ENCODE results near the gene PTPRT. TPM values are rescaled to one million over a fixed set of nuclear protein-coding genes. Genes with fewer than 3 reads are reported as not detected.

PTPRT gene
- total and polyA plus RNA-seq, 2 of the 13 experiments (the other 11 are each of a cell fraction or from before 2014, with no cell fraction given), result under 0.01 to 0.09 TPM

DNA sequence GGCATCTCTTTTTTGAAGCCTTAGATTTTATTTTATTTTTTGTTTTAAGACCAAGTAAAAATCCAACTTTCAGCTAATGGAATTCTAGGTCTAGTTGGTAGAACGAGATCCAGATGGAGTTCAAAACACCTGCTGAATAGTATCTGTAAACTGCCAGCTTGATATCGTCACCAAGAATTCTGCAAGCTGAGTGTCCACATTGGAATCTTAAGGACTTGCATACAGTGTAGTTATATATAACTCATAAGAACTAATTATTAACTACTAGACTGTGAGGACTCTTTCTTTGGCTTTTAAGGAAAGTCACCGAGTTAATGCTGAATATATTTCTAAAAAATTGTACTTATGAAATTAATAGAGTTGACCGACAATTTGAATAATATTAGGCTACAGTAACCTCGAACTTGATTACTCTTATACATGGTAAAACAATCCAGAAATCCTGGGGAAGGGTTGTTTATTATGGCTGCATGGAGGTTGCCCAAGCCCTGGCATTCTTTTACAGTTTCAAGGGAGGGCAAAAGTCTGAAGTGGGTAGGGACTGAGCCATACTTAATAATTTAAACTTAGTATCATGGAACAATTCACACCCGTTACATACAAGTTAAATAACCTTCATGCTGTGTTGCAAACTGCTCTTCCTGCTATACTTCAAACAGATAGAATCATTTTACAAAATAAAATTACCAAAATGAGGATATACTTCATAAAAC, 553.9 kb downstream of the PTPRT start (continued):
- TF ChIP-seq ZNF281 (CRISPR knock-in tag; IDR thresholded peaks at IDR 0.05; ENCODE audit: borderline replicate concordance) (no peak), ZNF235 (CRISPR knock-in tag; IDR thresholded peaks at IDR 0.05; ENCODE audit: borderline replicate concordance) (no peak), ZNF263 (CRISPR knock-in tag; IDR thresholded peaks at IDR 0.05) (no peak), FOXA1 (IDR thresholded peaks at IDR 0.05) (no peak), FOXA1 (CRISPR knock-in tag; IDR thresholded peaks at IDR 0.05) (no peak), ATF1 (CRISPR knock-in tag; IDR thresholded peaks at IDR 0.05) (no peak)
- TF ChIP-seq, protein P1, sequence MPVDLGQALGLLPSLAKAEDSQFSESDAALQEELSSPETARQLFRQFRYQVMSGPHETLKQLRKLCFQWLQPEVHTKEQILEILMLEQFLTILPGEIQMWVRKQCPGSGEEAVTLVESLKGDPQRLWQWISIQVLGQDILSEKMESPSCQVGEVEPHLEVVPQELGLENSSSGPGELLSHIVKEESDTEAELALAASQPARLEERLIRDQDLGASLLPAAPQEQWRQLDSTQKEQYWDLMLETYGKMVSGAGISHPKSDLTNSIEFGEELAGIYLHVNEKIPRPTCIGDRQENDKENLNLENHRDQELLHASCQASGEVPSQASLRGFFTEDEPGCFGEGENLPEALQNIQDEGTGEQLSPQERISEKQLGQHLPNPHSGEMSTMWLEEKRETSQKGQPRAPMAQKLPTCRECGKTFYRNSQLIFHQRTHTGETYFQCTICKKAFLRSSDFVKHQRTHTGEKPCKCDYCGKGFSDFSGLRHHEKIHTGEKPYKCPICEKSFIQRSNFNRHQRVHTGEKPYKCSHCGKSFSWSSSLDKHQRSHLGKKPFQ (CRISPR knock-in tag; IDR thresholded peaks at IDR 0.05; ENCODE audit: insufficient replicate concordance), result no peak

- H3K27me3 ChIP-seq (ENCODE audit: control insufficient read depth in 1 of 2, insufficient read depth in 2 of 2, low read length in 2 of 2), result no peaks in the 10 kb centered on the region; a peak in 1 of 5 replicates
- H3K4me1 ChIP-seq (ENCODE audit: insufficient read depth, low read length), result no peaks in the 10 kb centered on the region
- ATAC-seq (no peak), FAIRE-seq (no peak), DNase-seq (ENCODE audit: low spot score) (no peak)
- no peaks in the 10 kb centered on the region for H3K79me2 ChIP-seq (ENCODE audit: insufficient read depth, low read length)
- H3K27ac ChIP-seq (ENCODE audit: extremely low read length, insufficient read depth, low read length), result no peak overlapping the region
- BruUV-seq (replicated peaks), result no TSS peak
- H3K36me3 ChIP-seq (replicated peaks in 1 of 2; ENCODE audit: control insufficient read depth in 1 of 2, insufficient read depth in 2 of 2, low read length in 2 of 2), result no peaks in the 10 kb centered on the region
- H3K4me2 ChIP-seq (ENCODE audit: low read depth, low read length), result no peak overlapping the region
- WGBS (ENCODE audit: low lambda C conversion rate), result 0% methylated on average over 2 of the region's 2 CpGs
- ChIA-PET CTCF (ENCODE audit: low intra/inter-chr PET ratio, low total read pairs) (no interaction called here), POLR2A (no interaction called here)
- in situ Hi-C loops (cut with HindIII; ENCODE audit: extremely low pct_ligation_motif_present, low pct_unique_long_range_greater_than_20kb), result no loop called here
- no peak overlapping the region for H3K4me3 ChIP-seq (replicated peaks in 1 of 3; ENCODE audit: insufficient read depth in 1 of 3, low read depth in 2 of 3, low read length in 3 of 3)
- H3K9ac ChIP-seq (ENCODE audit: insufficient read depth, low read depth, low read length), result no peak overlapping the region
- intact Hi-C loops (cut with micrococcal nuclease; ENCODE audit: unreplicated experiment), result no loop called here
- peaks cover 43% of the 10 kb centered on the region for H3K9me3 ChIP-seq (ENCODE audit: low read length)
- no peak overlapping the region for H2AFZ ChIP-seq (ENCODE audit: low read length)
- no peaks in the 10 kb centered on the region for H4K20me1 ChIP-seq (ENCODE audit: insufficient read depth, low read length)
- TF ChIP-seq PBX3 (CRISPR knock-in tag; IDR thresholded peaks at IDR 0.05; ENCODE audit: borderline replicate concordance), result no peak
- no peak for TF ChIP-seq TARDBP (CRISPR knock-in tag; IDR thresholded peaks at IDR 0.05)
- TF ChIP-seq HES4 (CRISPR knock-in tag; IDR thresholded peaks at IDR 0.05; ENCODE audit: borderline replicate concordance), result no peak
- TF ChIP-seq ZXDC (CRISPR knock-in tag; IDR thresholded peaks at IDR 0.05), result no peak
- no peak for TF ChIP-seq ZNF10 (CRISPR knock-in tag; IDR thresholded peaks at IDR 0.05; ENCODE audit: borderline replicate concordance, low read depth)
- TF ChIP-seq GPBP1L1 (CRISPR knock-in tag; IDR thresholded peaks at IDR 0.05), result no peak
Measured at GRCh38 chr20:42634156-42634555, 555.5 kb downstream of the PTPRT start.
